ENCODE results near the gene PLEKHG7. TPM values are rescaled to one million over a fixed set of nuclear protein-coding genes. Genes with fewer than 3 reads are reported as not detected.

The PLEKHG7 gene
- total RNA-seq, 6 experiments from 2014 or later, result 0.15 to 0.49 (median 0.23) TPM

DNA sequence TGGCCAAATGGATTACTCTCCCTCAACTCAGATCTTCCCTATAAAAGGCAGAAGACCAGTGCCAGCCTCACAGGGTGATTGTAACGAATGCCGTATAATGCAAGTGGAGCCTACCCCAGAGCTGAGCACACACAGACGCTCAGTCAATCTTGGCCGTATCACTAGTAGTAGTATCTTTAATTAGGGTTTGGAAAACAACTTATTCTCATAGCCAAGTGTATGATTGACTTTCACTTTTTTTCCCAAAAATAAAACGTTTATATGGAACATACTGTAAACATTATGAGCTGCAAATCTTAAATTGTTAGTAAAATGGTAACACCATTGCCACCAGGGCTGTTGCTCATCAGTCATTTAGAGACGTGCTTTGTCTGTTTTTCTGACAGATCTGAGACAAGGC, 30.4 kb downstream of the PLEKHG7 start:
- intact Hi-C loops (cut with DNase I), result no loop called here
- DNase-seq, result no peak
- no peak for ATAC-seq
- TF ChIP-seq, protein P1, sequence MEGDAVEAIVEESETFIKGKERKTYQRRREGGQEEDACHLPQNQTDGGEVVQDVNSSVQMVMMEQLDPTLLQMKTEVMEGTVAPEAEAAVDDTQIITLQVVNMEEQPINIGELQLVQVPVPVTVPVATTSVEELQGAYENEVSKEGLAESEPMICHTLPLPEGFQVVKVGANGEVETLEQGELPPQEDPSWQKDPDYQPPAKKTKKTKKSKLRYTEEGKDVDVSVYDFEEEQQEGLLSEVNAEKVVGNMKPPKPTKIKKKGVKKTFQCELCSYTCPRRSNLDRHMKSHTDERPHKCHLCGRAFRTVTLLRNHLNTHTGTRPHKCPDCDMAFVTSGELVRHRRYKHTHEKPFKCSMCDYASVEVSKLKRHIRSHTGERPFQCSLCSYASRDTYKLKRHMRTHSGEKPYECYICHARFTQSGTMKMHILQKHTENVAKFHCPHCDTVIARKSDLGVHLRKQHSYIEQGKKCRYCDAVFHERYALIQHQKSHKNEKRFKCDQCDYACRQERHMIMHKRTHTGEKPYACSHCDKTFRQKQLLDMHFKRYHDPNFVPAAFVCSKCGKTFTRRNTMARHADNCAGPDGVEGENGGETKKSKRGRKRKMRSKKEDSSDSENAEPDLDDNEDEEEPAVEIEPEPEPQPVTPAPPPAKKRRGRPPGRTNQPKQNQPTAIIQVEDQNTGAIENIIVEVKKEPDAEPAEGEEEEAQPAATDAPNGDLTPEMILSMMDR (IDR thresholded peaks at IDR 0.05), result no peak
- TF ChIP-seq POLR2A (IDR thresholded peaks at IDR 0.05), result no peak
- no peaks in the 10 kb centered on the region for H3K9me3 ChIP-seq
- no peaks in the 10 kb centered on the region for H3K27me3 ChIP-seq
- peaks cover 0 to 6% (median 0%) of the 10 kb centered on the region in 4 donors for H3K4me1 ChIP-seq
- H3K27ac ChIP-seq, result no peak overlapping the region
- WGBS (ENCODE audit: insufficient coverage, low coverage, low lambda C conversion rate, missing lambda C conversion rate), result 78% methylated on average over 6 of the region's 6 CpGs
- no peak overlapping the region for H3K4me3 ChIP-seq
- H3K36me3 ChIP-seq, result no peaks in the 10 kb centered on the region

DNA sequence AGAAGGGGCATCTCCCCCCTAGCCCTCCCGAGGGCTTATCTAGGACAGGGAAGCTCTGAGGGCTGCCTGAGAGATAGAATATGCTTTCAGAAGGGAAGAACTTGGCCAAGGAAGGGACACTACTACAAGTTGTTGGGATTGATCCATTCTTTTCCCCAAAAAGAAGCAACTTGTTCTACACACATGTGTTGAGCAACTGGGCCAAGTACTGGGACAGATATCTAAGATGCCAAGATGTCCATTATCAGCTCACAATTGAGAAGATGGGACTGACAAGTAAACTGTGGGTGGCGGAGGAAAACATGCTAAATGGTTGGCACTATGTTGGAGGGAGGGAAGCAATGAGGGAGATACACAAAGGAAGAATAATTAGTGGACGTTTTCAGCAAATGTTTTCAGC, 30.9 kb downstream of the PLEKHG7 start:
- DNase-seq (no peak), ATAC-seq (no peak)
- TF ChIP-seq POLR2A (IDR thresholded peaks at IDR 0.05), result no peak
- TF ChIP-seq, protein P1 (IDR thresholded peaks at IDR 0.05), result no peak
- 93% methylated on average over 2 of the region's 3 CpGs for WGBS (ENCODE audit: insufficient coverage, low coverage, low lambda C conversion rate, missing lambda C conversion rate)
- Histone ChIP-seq H3K4me3 (no peak overlapping the region), H3K27me3 (no peaks in the 10 kb centered on the region), H3K36me3 (no peaks in the 10 kb centered on the region), H3K27ac (no peak overlapping the region), H3K4me1 (peaks cover 0 to 6% (median 0%) of the 10 kb centered on the region in 4 donors), H3K9me3 (no peaks in the 10 kb centered on the region)
- intact Hi-C loops (cut with DNase I), result no loop called here

DNA sequence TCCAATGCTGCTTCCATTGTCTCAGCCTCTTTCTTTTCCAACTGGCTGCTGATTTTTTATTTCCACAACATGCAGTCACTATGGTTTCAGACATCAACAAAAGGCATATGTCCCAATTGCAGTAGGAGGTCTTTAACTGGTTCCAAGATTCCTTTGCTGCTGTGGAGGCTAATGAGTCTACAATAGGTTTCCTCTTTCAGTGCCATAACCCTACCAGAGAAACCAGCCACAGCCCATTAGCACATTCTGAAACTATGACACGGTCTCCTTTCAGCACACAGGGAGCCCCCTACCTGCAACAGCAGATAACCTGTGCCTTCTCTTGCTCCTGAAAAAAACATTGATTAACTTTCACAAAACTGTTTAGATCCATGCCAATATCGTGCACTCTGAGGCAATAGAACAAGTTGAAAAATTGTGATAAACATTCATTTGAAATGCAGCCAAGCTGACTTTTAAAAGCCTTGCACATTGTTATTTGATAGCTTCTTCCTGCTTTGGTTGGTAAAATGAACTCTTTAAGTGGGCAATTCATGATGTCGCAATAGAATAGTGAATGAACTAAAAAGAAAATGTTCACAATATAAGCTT, 32.4 kb downstream of the PLEKHG7 start:
- DNase-seq (no peak), ATAC-seq (peak; percentile 51 to 82 (median 56))
- H3K9me3 ChIP-seq, result no peaks in the 10 kb centered on the region
- intact Hi-C loops (cut with DNase I), result no loop called here
- H3K27ac ChIP-seq, result no peak overlapping the region
- WGBS (ENCODE audit: insufficient coverage, low coverage, low lambda C conversion rate, missing lambda C conversion rate), result 13% methylated on average over 3 of the region's 3 CpGs
- H3K36me3 ChIP-seq, result no peaks in the 10 kb centered on the region
- H3K4me1 ChIP-seq, result peaks cover 0 to 6% (median 0%) of the 10 kb centered on the region in 4 donors
- H3K27me3 ChIP-seq, result no peaks in the 10 kb centered on the region
- TF ChIP-seq, protein P1 (IDR thresholded peaks at IDR 0.05), result no peak
- TF ChIP-seq POLR2A (IDR thresholded peaks at IDR 0.05), result no peak
- H3K4me3 ChIP-seq, result no peak overlapping the region

DNA sequence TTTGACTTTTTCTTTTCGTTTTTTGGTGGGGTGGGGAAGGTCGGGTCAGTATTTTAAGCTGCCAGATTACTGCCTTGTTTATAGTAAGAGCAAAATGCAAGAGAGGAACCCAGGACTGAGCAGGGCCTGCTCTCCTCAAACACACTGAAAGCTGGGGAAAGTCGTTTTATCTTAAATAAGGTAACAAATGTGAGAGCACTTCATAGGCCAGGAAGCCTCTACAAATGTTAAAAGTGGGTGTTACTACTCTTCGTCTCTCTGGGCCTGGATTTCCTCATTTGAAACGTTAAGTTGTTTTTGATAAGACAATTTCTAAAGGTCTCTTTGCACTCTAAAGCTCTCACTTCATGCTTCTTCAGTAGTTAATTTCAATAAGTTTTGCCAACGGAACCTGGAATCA, 33.8 kb downstream of the PLEKHG7 start:
- WGBS (ENCODE audit: insufficient coverage, low coverage, low lambda C conversion rate, missing lambda C conversion rate), result 69% methylated on average over 6 of the region's 6 CpGs
- H3K36me3 ChIP-seq, result no peaks in the 10 kb centered on the region
- no peaks in the 10 kb centered on the region for H3K27me3 ChIP-seq
- no peak for TF ChIP-seq POLR2A (IDR thresholded peaks at IDR 0.05)
- TF ChIP-seq, protein P1 (IDR thresholded peaks at IDR 0.05), result no peak
- H3K4me1 ChIP-seq, result peaks cover 0 to 6% (median 0%) of the 10 kb centered on the region in 4 donors
- ATAC-seq, result no peak
- intact Hi-C loops (cut with DNase I), result no loop called here
- no peak overlapping the region for H3K4me3 ChIP-seq
- H3K27ac ChIP-seq, result no peak overlapping the region
- H3K9me3 ChIP-seq, result no peaks in the 10 kb centered on the region
- DNase-seq, result no peak

Data from right lobe of liver (tissue), 6 donors.